ENCODE data around the gene SSH2. TPM values are rescaled to one million over a fixed set of nuclear protein-coding genes. Genes with fewer than 3 reads are reported as not detected.

Gene SSH2
- total RNA-seq, 1 donor from 2014 or later: 9.8 TPM

GRCh38 chr17:29650396-29650795 lies 279.6 kb downstream of the SSH2 start:
- H3K4me3 ChIP-seq (ENCODE audit: low read depth, low read length): no peak overlapping the region
- H3K36me3 ChIP-seq (ENCODE audit: control insufficient read depth, insufficient read depth, low read length): no peaks in the 10 kb centered on the region
- TF ChIP-seq, protein P1, sequence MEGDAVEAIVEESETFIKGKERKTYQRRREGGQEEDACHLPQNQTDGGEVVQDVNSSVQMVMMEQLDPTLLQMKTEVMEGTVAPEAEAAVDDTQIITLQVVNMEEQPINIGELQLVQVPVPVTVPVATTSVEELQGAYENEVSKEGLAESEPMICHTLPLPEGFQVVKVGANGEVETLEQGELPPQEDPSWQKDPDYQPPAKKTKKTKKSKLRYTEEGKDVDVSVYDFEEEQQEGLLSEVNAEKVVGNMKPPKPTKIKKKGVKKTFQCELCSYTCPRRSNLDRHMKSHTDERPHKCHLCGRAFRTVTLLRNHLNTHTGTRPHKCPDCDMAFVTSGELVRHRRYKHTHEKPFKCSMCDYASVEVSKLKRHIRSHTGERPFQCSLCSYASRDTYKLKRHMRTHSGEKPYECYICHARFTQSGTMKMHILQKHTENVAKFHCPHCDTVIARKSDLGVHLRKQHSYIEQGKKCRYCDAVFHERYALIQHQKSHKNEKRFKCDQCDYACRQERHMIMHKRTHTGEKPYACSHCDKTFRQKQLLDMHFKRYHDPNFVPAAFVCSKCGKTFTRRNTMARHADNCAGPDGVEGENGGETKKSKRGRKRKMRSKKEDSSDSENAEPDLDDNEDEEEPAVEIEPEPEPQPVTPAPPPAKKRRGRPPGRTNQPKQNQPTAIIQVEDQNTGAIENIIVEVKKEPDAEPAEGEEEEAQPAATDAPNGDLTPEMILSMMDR (IDR thresholded peaks at IDR 0.05; ENCODE audit: insufficient read depth, low read length, poor library complexity, severe bottlenecking): no peak
- no peaks in the 10 kb centered on the region for H3K27me3 ChIP-seq (ENCODE audit: control insufficient read depth, insufficient read depth, low read length)
- DNase-seq (ENCODE audit: low read depth): no peak

GRCh38 chr17:29649359-29649758 lies 280.7 kb downstream of the SSH2 start:
- Histone ChIP-seq H3K4me3 (ENCODE audit: low read depth, low read length) (no peak overlapping the region), H3K27me3 (ENCODE audit: control insufficient read depth, insufficient read depth, low read length) (no peaks in the 10 kb centered on the region), H3K36me3 (ENCODE audit: control insufficient read depth, insufficient read depth, low read length) (no peaks in the 10 kb centered on the region)
- TF ChIP-seq, protein P1 (IDR thresholded peaks at IDR 0.05; ENCODE audit: insufficient read depth, low read length, poor library complexity, severe bottlenecking): no peak
- DNase-seq (ENCODE audit: low read depth): no peak

DNA sequence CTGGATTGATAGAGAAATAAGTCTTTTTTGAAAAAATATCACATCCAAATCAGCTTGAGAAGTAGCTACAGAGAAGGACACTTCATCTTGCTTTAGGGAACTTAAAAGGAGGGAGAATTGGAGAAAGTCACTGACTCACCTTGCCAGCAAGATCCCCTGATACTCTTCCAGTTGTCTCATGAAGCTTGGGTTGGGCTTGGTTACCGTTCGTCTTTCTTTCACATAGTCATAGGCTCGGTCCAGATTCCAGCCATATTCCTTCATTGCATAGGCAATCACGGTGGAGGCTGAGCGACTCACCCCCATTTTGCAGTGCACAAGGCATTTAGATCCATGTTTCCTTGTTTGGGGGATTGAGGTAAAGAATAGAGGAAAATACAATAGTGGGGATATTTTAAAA lies 282.0 kb downstream of the SSH2 start:
- no peak for DNase-seq (ENCODE audit: low read depth)
- no peak overlapping the region for H3K4me3 ChIP-seq (ENCODE audit: low read depth, low read length)
- TF ChIP-seq, protein P1 (IDR thresholded peaks at IDR 0.05; ENCODE audit: insufficient read depth, low read length, poor library complexity, severe bottlenecking): no peak
- H3K27me3 ChIP-seq (ENCODE audit: control insufficient read depth, insufficient read depth, low read length): no peaks in the 10 kb centered on the region
- H3K36me3 ChIP-seq (ENCODE audit: control insufficient read depth, insufficient read depth, low read length): no peaks in the 10 kb centered on the region

DNA sequence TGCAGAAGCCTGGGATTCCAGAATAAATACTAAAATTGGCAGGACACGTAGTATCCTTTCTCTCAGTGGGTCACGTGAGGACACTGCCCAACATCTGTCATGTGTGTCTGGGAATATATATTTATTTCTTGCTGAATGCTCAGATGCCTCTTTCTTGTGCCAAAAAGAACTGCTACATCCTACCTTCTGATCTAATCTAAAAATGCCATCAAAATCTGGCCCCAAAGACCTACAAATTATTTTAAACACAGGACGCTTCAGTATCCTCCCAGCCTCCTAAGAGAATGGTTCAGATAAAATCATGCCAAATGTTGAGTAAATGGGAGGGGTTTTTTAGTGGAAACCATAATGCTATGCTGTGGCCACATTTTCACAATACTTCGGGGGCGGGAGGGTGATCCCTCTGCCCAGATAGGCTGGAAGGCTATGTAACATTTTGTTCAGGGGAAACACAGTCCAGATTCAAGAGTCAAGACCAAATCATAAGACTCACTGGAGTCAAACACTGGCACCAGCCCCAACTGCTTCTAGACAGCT lies 284.4 kb downstream of the SSH2 start:
- no peaks in the 10 kb centered on the region for H3K27me3 ChIP-seq (ENCODE audit: control insufficient read depth, insufficient read depth, low read length)
- H3K36me3 ChIP-seq (ENCODE audit: control insufficient read depth, insufficient read depth, low read length): no peaks in the 10 kb centered on the region
- DNase-seq (ENCODE audit: low read depth): no peak
- TF ChIP-seq, protein P1 (IDR thresholded peaks at IDR 0.05; ENCODE audit: insufficient read depth, low read length, poor library complexity, severe bottlenecking): no peak
- H3K4me3 ChIP-seq (ENCODE audit: low read depth, low read length): no peak overlapping the region

- Histone ChIP-seq H3K36me3 (ENCODE audit: control insufficient read depth, insufficient read depth, low read length) (no peaks in the 10 kb centered on the region), H3K27me3 (ENCODE audit: control insufficient read depth, insufficient read depth, low read length) (no peaks in the 10 kb centered on the region), H3K4me3 (ENCODE audit: low read depth, low read length) (no peak overlapping the region)
- TF ChIP-seq, protein P1 (IDR thresholded peaks at IDR 0.05; ENCODE audit: insufficient read depth, low read length, poor library complexity, severe bottlenecking): no peak
- DNase-seq (ENCODE audit: low read depth): no peak
Observed at GRCh38 chr17:29643817-29644160, 286.2 kb downstream of the SSH2 start.

GRCh38 chr17:29642171-29642611 lies 287.8 kb downstream of the SSH2 start:
- DNase-seq (ENCODE audit: low read depth): no peak
- Histone ChIP-seq H3K4me3 (ENCODE audit: low read depth, low read length) (no peak overlapping the region), H3K36me3 (ENCODE audit: control insufficient read depth, insufficient read depth, low read length) (no peaks in the 10 kb centered on the region), H3K27me3 (ENCODE audit: control insufficient read depth, insufficient read depth, low read length) (no peaks in the 10 kb centered on the region)
- TF ChIP-seq, protein P1 (IDR thresholded peaks at IDR 0.05; ENCODE audit: insufficient read depth, low read length, poor library complexity, severe bottlenecking): no peak

Data from kidney epithelial cell (primary cell).